ENCODE measurements around the gene XPO6. TPM values are rescaled to one million over a fixed set of nuclear protein-coding genes. Genes with fewer than 3 reads are reported as not detected.

Gene XPO6
- total RNA-seq, 1 experiment from 2014 or later = 124 TPM

GRCh38 chr16:28126684-28127620 is 84.8 kb downstream of the XPO6 start:
- H4K20me1 ChIP-seq (ENCODE audit: control insufficient read depth, insufficient read depth, insufficient read length) = no peaks in the 10 kb centered on the region
- H2AK5ac ChIP-seq (ENCODE audit: insufficient read length, low read length) = no peak overlapping the region
- H2BK12ac ChIP-seq (ENCODE audit: insufficient read length, low read depth, low read length) = no peak overlapping the region
- H3K9me3 Mint-ChIP-seq = no peaks in the 10 kb centered on the region
- H3K36me3 Mint-ChIP-seq (ENCODE audit: insufficient read depth in 1 of 3, low read depth in 3 of 3) = peaks cover 31 to 89% (median 73%) of the 10 kb centered on the region in 3 experiments; a peak in 6 of 7 replicates
- no peak overlapping the region for H2BK20ac ChIP-seq (ENCODE audit: low read depth, low read length, poor library complexity, severe bottlenecking)
- WGBS (ENCODE audit: extremely low coverage, insufficient read length, low lambda C conversion rate) = no CpG with 5 or more reads among the region's 14 CpGs
- H3K79me2 ChIP-seq (ENCODE audit: insufficient read depth, low read length) = no peaks in the 10 kb centered on the region; the same call in 1 of the 2 replicates
- no peak overlapping the region for H4K91ac ChIP-seq (ENCODE audit: insufficient read length, low read depth, low read length)
- peaks cover 0 to 6% of the 10 kb centered on the region in 2 experiments; a peak in 2 of 4 replicates for H3K4me1 Mint-ChIP-seq
- no peak overlapping the region for H2BK120ac ChIP-seq (ENCODE audit: low read depth, low read length, poor library complexity, severe bottlenecking)
- no peak overlapping the region for H3K4ac ChIP-seq (ENCODE audit: low read depth, low read length)
- no peaks in the 10 kb centered on the region for H3K23me2 ChIP-seq (ENCODE audit: insufficient read length, low read depth, low read length, poor library complexity, severe bottlenecking)
- H3K79me1 ChIP-seq (ENCODE audit: insufficient read depth, low read depth, low read length, poor library complexity, severe bottlenecking) = no peaks in the 10 kb centered on the region
- H2BK15ac ChIP-seq (ENCODE audit: low read depth, low read length) = no peak overlapping the region
- no peak overlapping the region for H3K27ac ChIP-seq (ENCODE audit: insufficient read length, low read depth, low read length)
- no peak overlapping the region for H4K8ac ChIP-seq (replicated peaks; ENCODE audit: insufficient read length, low read depth, low read length)
- H3K9ac ChIP-seq (ENCODE audit: extremely low read depth, insufficient read length, low read length) = no peak overlapping the region
- H3K56ac ChIP-seq (ENCODE audit: insufficient read length, low read depth, low read length) = no peak overlapping the region
- TF ChIP-seq CTCF (conservative IDR thresholded peaks at IDR 0.05) = no peak
- H3K27me3 ChIP-seq (ENCODE audit: insufficient read depth, low read length) = no peaks in the 10 kb centered on the region
- H3K23ac ChIP-seq (ENCODE audit: insufficient read length, low read depth, low read length) = no peak overlapping the region
- no peak overlapping the region for H3T11ph ChIP-seq (ENCODE audit: low read length)
- no peak overlapping the region for H3K14ac ChIP-seq (ENCODE audit: insufficient read depth, low read length)
- H3K9me3 ChIP-seq (ENCODE audit: control insufficient read depth, low read depth, low read length) = no peaks in the 10 kb centered on the region
- no peak overlapping the region for H3K4me2 ChIP-seq (ENCODE audit: insufficient read depth, insufficient read length, low read length)
- no peak overlapping the region for H2AFZ ChIP-seq (ENCODE audit: low read length)
- no peak overlapping the region for H2BK5ac ChIP-seq (ENCODE audit: insufficient read length, low read length)
- H3K18ac ChIP-seq (ENCODE audit: insufficient read length, low read depth, low read length) = no peak overlapping the region
- no peak overlapping the region for H4K5ac ChIP-seq (ENCODE audit: insufficient read length, low read depth, low read length)
- no peaks in the 10 kb centered on the region for H3K4me1 ChIP-seq (ENCODE audit: insufficient read depth, low read length)
- H3K27ac Mint-ChIP-seq = peak overlapping the region in 2 of 3 experiments; percentile 57 to 91; a peak in 3 of 7 replicates
- DNase-seq = no peak
- H3K4me3 Mint-ChIP-seq = no peak overlapping the region
- no peaks in the 10 kb centered on the region for H3K27me3 Mint-ChIP-seq (ENCODE audit: low read depth)

Data from H9 (cell line).